HuH-7 (cell line): ENCODE results near the gene FBXO28.
A peak's percentile ranks its signal among the peaks of the same experiment; 100 is the strongest.
"Not testable (repeated sequence)": the region's sequence is repeated elsewhere in the genome, so short reads cannot be mapped to it uniquely, and the experiment has no call there.

Source experiments
- DNase-seq: peaks from one replicate; pipeline ENCODE4 v3.0.0; 2011; ENCODE audit warnings: low spot score

Gene FBXO28

DNA sequence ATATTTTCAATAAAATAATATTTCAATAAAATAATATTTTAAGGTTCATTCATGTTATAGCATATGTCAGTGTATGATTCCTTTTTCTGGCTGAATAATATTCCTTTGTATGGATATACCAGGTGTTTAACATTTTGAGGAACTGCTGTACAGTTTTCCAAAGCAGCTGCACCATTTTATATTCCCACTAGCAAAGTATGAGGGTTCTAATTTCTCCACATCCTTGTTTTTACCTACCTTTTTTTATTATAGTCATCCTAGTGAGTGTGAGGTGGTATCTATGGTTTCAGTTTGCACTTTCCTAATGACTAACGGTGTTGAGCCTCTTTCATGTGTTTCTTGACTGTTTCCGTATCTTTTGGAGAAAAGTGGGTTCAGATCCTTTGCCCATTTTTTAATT is 74.4 kb downstream of the FBXO28 start:
- no peak for DNase-seq

DNA sequence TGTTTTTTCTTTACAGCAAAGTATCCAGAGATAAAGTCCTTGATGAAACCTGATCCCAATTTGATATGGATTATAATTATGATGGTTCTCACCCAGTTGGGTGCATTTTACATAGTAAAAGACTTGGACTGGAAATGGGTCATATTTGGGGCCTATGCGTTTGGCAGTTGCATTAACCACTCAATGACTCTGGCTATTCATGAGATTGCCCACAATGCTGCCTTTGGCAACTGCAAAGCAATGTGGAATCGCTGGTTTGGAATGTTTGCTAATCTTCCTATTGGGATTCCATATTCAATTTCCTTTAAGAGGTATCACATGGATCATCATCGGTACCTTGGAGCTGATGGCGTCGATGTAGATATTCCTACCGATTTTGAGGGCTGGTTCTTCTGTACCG is 75.7 kb downstream of the FBXO28 start:
- no peak for DNase-seq

DNA sequence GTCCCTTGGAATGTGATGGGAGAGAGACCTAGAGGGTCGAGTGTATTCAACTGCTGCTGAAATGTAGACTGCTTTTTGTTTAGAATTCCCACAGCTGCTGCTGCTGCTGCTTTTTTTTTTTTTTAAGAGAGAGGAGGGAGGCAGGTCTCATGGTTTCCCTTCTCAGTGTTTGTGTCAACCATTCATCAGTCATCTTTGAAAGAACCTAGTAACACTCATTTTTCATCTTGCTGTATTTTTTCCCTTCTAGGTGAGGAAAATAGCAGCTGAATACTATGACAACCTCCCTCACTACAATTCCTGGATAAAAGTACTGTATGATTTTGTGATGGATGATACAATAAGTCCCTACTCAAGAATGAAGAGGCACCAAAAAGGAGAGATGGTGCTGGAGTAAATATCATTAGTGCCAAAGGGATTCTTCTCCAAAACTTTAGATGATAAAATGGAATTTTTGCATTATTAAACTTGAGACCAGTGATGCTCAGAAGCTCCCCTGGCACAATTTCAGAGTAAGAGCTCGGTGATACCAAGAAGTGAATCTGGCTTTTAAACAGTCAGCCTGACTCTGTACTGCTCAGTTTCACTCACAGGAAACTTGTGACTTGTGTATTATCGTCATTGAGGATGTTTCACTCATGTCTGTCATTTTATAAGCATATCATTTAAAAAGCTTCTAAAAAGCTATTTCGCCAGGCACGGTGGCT is 78.3 kb downstream of the FBXO28 start:
- DNase-seq, result no peak

- DNase-seq, result no peak
Observed at GRCh38 chr1:224193319-224193966, 79.5 kb downstream of the FBXO28 start.

DNA sequence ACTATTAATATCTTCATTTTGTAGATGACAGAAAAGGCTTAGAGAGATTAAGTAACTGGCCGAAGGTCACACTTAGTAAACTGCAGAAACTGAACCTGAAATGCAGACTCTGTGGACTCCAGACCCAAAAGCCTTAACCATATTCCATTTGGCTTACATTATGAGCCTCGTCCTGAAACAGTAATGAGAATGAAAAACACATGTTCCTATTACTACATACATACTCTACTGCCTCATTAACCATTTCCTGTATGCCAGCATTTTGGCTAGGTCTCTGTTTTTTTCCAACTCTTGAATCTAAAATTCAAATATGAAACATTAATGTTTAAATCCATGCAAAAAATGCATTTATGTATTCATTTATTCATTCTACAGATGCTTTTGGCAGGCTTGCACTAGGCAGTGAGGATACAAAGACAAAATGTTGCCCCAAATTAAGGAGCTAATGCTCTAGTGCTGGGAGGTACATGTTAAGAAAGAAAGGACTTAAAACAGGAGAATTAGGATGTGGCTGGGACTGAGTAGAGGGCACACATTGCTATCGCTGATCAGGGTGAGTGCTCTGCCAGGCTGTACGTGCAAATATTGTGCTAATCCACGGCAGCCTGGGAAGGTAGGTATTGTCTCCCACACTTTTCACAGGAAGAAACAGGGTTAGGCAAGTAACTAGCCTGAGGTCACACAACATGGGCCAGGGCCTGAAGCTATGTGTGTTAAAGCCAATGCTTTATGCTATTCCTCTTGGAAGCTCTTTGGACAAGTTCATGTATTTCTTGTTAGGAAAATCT is 83.1 kb downstream of the FBXO28 start:
- no peak for DNase-seq

- DNase-seq, result no peak
Observed at GRCh38 chr1:224198572-224198971, 84.7 kb downstream of the FBXO28 start.

GRCh38 chr1:224199679-224200078 is 85.8 kb downstream of the FBXO28 start:
- no peak for DNase-seq

- DNase-seq, result no peak
Observed at GRCh38 chr1:224201383-224201782, 87.5 kb downstream of the FBXO28 start.

- DNase-seq, result no peak
Observed at GRCh38 chr1:224201853-224202252, 87.9 kb downstream of the FBXO28 start.

GRCh38 chr1:224203243-224204016 is 89.5 kb downstream of the FBXO28 start:
- no peak for DNase-seq

DNA sequence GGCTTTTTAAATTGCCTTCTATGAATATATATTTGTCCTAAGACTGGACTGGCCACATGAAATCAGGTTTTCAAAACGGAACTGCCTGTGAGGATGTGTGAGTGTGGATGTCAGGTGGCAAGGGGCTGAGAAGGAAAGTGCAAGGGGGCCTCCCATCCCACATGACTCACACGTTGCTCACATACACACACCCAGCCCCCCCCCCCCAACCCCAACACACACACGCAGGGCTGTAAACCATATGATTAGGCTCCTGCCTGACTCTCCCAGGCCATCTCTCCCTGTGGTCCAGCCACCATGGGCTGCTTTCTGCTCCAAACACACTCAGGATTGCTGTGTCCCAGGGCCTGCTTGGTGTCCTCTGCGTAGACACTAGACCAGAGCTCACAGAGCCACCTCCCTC is 91.5 kb downstream of the FBXO28 start:
- DNase-seq, result peak; percentile 23

DNA sequence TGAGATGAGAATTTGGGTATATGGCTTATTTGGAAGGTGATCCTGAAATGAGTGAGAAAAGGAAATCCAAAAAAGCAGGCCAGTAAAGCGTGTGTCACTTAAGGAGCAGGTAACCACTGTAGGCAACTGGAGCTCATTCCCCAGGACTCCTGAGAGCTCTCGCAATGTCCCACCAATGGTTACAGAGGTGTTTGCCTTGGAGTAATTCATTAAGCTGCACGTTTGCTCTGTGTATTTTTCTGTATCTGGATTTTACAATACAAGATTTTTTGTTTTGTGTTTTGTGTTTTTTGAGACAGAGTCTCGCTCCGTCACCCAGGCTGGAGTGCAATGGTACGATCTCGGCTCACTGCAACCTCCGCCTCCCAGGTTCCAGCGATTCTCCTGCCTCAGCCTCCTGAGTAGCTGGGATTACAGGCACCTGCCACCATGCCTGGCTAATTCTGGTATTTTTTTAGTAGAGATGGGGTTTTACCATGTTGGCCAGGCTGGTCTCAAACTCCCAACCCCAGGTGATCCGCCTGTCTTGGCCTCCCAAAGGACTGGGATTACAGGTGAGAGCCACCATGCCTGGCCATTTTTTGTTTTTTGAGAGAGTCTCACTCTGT is 92.1 kb downstream of the FBXO28 start:
- DNase-seq, result not testable (repeated sequence)

- DNase-seq, result no peak
Observed at GRCh38 chr1:224211206-224211962, 97.5 kb downstream of the FBXO28 start.
